GM12878 (cell line): ENCODE results near the gene TFCP2L1. TPM values are rescaled to one million over a fixed set of nuclear protein-coding genes. Genes with fewer than 3 reads are reported as not detected.

Experiments used
- ATAC-seq: fragments of 200-7000 bp; cut with Tn5 transposase; 3 replicates; pipeline ENCODE4 v1.9.1; 2020; ENCODE audit warnings: mild to moderate bottlenecking, moderate library complexity
- BruUV-seq: library from RNA; stranded (reverse); fragments of 400-500 nt; replicated peaks from 2 replicates; lab custom pipeline; 2021; lab: Mats Ljungman, UMichigan
- CTCF ChIA-PET: fragments of 300-600 bp; sonication (Branson Sonifier 250); formaldehyde crosslinking; extraction: SDS; loops from one replicate; lab custom pipeline; 2021; ENCODE audit warnings: inconsistent platforms; lab: Yijun Ruan, JAX
- POLR2A ChIA-PET: fragments of 350-600 bp; formaldehyde crosslinking; extraction: SDS; loops from one replicate; lab custom pipeline; 2021; ENCODE audit warnings: inconsistent platforms; lab: Charles Lee
- RAD21 ChIA-PET: fragments of 300-600 bp; sonication (Branson Sonifier 250); formaldehyde crosslinking; loops from one replicate; lab custom pipeline; 2023; ENCODE audit warnings: antibody characterized with exemption; ENCODE audit not compliant: unreplicated experiment; lab: Charles Lee
- SMC1A ChIA-PET: fragments of 300-600 bp; sonication (Branson Sonifier 250); formaldehyde crosslinking; loops from one replicate; lab custom pipeline; 2023; ENCODE audit not compliant: unreplicated experiment, uncharacterized antibody; lab: Charles Lee
- DNase-seq: peaks from one replicate; pipeline ENCODE4 v3.0.0-alpha.2; 2011; ENCODE audit warnings: low read depth, low spot score
- FAIRE-seq: peaks from 3 replicates; lab custom pipeline; 2011; peaks lifted over from hg19 to GRCh38; lab: Jason Lieb, UNC
- H2AFZ ChIP-seq: 2 replicates; pipeline ENCODE4 v1.6.0; 2011; ENCODE audit warnings: low read depth, low read length, control low read depth; ENCODE audit not compliant: control insufficient read depth
- H3K27ac ChIP-seq: 2 replicates; pipeline ENCODE4 v1.5.1; 2011; ENCODE audit warnings: control low read depth; ENCODE audit not compliant: control insufficient read depth, insufficient read depth
- H3K27me3 ChIP-seq, 2 experiments: replicated peaks in 1 of 2; 2 replicates each; pipeline versions ENCODE4 v1.6.0 to v1.6.1; 2011; ENCODE audit warnings: low read length in 1 of 2; ENCODE audit not compliant: control insufficient read depth in 2 of 2, insufficient read depth in 2 of 2
- H3K36me3 ChIP-seq, 2 experiments: 2 replicates each; pipeline ENCODE4 v1.5.1; 2011; ENCODE audit warnings: low read length in 1 of 2; ENCODE audit not compliant: control insufficient read depth in 2 of 2, insufficient read depth in 2 of 2
- H3K4me1 ChIP-seq: 2 replicates; pipeline ENCODE4 v1.6.1; 2011; ENCODE audit warnings: mild to moderate bottlenecking, low read length, moderate library complexity, mixed read lengths; ENCODE audit not compliant: control insufficient read depth, insufficient read depth
- H3K4me2 ChIP-seq: 2 replicates; pipeline ENCODE4 v1.6.0; 2011; ENCODE audit warnings: control low read depth; ENCODE audit not compliant: control insufficient read depth, insufficient read depth
- H3K4me3 ChIP-seq: fragments of 200-600 bp; sonication (generic); 2 replicates; pipeline ENCODE4 v1.5.1; 2016
- H3K79me2 ChIP-seq: 2 replicates; pipeline ENCODE4 v1.6.0; 2011; ENCODE audit warnings: low read length; ENCODE audit not compliant: control insufficient read depth, insufficient read depth
- H3K9ac ChIP-seq: 2 replicates; pipeline ENCODE4 v1.8.0; 2011; ENCODE audit warnings: low read length, control low read depth, mixed read lengths; ENCODE audit not compliant: control insufficient read depth, insufficient read depth
- H3K9me3 ChIP-seq: replicated peaks from 3 replicates; pipeline ENCODE4 v1.5.1; 2011; ENCODE audit warnings: mild to moderate bottlenecking, low read length; ENCODE audit not compliant: control insufficient read depth, insufficient read depth
- H4K20me1 ChIP-seq: 2 replicates; pipeline ENCODE4 v1.6.0; 2011; ENCODE audit not compliant: control insufficient read depth, insufficient read depth
- MTA3 ChIP-seq: IDR thresholded peaks from 2 replicates; pipeline ENCODE4 v1.6.1; 2012; ENCODE audit warnings: low read length, inconsistent platforms, borderline replicate concordance
- SMC3 ChIP-seq: IDR thresholded peaks from 2 replicates; pipeline ENCODE4 v1.6.1; 2011; ENCODE audit warnings: low read length, improper control_type of control experiment, borderline replicate concordance
- TCF3 ChIP-seq: IDR thresholded peaks from 2 replicates; pipeline ENCODE4 v1.6.1; 2012; ENCODE audit warnings: low read depth, mild to moderate bottlenecking, low read length, borderline replicate concordance; ENCODE audit not compliant: insufficient read depth
- WGBS: methylation state at CpG from one replicate; pipeline ENCODE4 v1.1.6; 2016; ENCODE audit warnings: low lambda C conversion rate; ENCODE audit not compliant: insufficient replicate concordance, insufficient coverage; ENCODE audit errors: missing lambda C conversion rate; 5-methylcytosine and 5-hydroxymethylcytosine counted together
- in situ Hi-C: fragments of 300-500 bp; cut with MboI; formaldehyde crosslinking; loops from 9 replicates; pipeline ENCODE4 v1.14.3; 2018; ENCODE audit warnings: mixed read lengths
- intact Hi-C: fragments of 100-400 bp; cut with micrococcal nuclease; formaldehyde crosslinking; loops from one replicate; pipeline ENCODE4 v1.14.2; 2022; ENCODE audit not compliant: unreplicated experiment
- polyA plus RNA-seq, 11 experiments: library from polyadenylated mRNA; depleted of rRNA in 4 of 11; unstranded in 6 of 11; stranded (reverse) in 5 of 11; fragments of >200 nt; fragmentation: Nextera tagmentation in 4 of 11; fragmentation: Illumina TruSeq in 1 of 11; extraction: Ambion mirVana in 4 of 11; extraction: Trizol in 1 of 11; gene quantifications; 1 replicate in 1 of 11; 2 replicates in 10 of 11; pipeline versions ENCODE4 v1.2.1 to v1.2.3, GENCODE V29; 2011 to 2016; ENCODE audit warnings: inconsistent platforms in 2 of 11, missing spikeins in 2 of 11, low read depth in 1 of 11
- total RNA-seq, 4 experiments: library from RNA; depleted of rRNA in 3 of 4; stranded (reverse); fragments of >200 nt in 3 of 4; fragmentation: Illumina TruSeq in 1 of 4; extraction: Trizol in 1 of 4; gene quantifications; 2 replicates each; pipeline versions ENCODE4 v1.2.1 to v1.2.3, GENCODE V29; 2013 to 2021
- TF ChIP-seq, protein P1 (sequence below): fragments of 450-650 bp; IDR thresholded peaks from 2 replicates; pipeline ENCODE4 v1.6.1; 2017; ENCODE audit warnings: mild to moderate bottlenecking, moderate library complexity
- TF ChIP-seq, protein P2 (sequence below): fragments of 450-650 bp; IDR thresholded peaks from 2 replicates; pipeline ENCODE4 v1.6.1; 2017; ENCODE audit warnings: mild to moderate bottlenecking
- TF ChIP-seq, protein P3 (sequence below): fragments of 450-650 bp; formaldehyde crosslinking; IDR thresholded peaks from 2 replicates; pipeline ENCODE4 v1.4.0; 2020; ENCODE audit warnings: mild to moderate bottlenecking, moderate library complexity

TFCP2L1 gene
- total and polyA plus RNA-seq, 10 of the 15 experiments (the other 5 are each of a cell fraction or from before 2014, with no cell fraction given) = 0.02 to 0.21 (median 0.09) TPM; not detected in 1

DNA sequence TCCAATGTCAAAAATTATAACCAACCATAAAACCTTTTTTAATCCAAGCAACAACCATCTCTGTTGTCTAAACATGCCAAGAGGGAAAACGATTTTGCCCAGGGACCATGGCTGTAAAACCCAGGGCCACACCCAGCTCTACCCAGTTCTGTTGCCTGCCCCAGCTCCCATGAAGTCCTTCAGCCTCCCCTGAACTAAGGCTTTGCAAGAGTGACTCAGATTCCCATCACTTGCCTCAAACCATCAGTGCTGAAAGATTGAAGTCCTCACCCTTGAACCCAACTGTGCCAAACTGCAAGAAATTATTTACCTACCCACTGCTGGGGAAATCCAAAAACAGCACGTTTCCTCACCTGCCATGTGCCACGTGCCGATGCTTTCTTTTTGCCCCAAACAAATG lies 102.5 kb downstream of the TFCP2L1 start (continued):
- TF ChIP-seq, protein P1, sequence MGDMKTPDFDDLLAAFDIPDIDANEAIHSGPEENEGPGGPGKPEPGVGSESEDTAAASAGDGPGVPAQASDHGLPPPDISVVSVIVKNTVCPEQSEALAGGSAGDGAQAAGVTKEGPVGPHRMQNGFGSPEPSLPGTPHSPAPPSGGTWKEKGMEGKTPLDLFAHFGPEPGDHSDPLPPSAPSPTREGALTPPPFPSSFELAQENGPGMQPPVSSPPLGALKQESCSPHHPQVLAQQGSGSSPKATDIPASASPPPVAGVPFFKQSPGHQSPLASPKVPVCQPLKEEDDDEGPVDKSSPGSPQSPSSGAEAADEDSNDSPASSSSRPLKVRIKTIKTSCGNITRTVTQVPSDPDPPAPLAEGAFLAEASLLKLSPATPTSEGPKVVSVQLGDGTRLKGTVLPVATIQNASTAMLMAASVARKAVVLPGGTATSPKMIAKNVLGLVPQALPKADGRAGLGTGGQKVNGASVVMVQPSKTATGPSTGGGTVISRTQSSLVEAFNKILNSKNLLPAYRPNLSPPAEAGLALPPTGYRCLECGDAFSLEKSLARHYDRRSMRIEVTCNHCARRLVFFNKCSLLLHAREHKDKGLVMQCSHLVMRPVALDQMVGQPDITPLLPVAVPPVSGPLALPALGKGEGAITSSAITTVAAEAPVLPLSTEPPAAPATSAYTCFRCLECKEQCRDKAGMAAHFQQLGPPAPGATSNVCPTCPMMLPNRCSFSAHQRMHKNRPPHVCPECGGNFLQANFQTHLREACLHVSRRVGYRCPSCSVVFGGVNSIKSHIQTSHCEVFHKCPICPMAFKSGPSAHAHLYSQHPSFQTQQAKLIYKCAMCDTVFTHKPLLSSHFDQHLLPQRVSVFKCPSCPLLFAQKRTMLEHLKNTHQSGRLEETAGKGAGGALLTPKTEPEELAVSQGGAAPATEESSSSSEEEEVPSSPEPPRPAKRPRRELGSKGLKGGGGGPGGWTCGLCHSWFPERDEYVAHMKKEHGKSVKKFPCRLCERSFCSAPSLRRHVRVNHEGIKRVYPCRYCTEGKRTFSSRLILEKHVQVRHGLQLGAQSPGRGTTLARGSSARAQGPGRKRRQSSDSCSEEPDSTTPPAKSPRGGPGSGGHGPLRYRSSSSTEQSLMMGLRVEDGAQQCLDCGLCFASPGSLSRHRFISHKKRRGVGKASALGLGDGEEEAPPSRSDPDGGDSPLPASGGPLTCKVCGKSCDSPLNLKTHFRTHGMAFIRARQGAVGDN = no peak
- TF ChIP-seq, protein P2, sequence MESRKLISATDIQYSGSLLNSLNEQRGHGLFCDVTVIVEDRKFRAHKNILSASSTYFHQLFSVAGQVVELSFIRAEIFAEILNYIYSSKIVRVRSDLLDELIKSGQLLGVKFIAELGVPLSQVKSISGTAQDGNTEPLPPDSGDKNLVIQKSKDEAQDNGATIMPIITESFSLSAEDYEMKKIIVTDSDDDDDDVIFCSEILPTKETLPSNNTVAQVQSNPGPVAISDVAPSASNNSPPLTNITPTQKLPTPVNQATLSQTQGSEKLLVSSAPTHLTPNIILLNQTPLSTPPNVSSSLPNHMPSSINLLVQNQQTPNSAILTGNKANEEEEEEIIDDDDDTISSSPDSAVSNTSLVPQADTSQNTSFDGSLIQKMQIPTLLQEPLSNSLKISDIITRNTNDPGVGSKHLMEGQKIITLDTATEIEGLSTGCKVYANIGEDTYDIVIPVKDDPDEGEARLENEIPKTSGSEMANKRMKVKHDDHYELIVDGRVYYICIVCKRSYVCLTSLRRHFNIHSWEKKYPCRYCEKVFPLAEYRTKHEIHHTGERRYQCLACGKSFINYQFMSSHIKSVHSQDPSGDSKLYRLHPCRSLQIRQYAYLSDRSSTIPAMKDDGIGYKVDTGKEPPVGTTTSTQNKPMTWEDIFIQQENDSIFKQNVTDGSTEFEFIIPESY = no peak

DNA sequence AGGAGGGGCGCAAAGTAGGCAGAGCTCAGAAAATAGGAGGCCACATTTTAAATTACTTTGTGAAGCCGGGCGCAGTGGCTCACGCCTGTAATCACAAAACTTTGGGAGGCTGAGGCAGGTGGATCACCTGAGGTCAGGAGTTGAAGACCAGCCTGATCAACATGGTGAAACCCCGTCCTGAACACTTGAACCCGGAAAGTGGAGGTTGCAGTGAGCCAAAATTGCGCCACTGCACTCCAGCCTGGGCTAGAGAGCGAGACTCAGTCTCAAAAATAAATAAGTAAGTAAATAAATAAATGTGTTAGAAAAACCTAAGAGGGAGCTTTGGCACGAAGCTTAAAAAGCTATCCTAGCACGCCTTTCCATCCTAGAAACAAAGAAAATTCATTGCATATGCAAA lies 105.5 kb downstream of the TFCP2L1 start:
- ChIA-PET SMC1A (no interaction called here), CTCF (no interaction called here), RAD21 (no interaction called here), POLR2A (no interaction called here)
- intact Hi-C loops (no loop called here), in situ Hi-C loops (no loop called here)
- no peak for DNase-seq
- WGBS = 38% methylated on average over 10 of the region's 10 CpGs
- H3K27ac ChIP-seq = no peak overlapping the region
- no peaks in the 10 kb centered on the region for H4K20me1 ChIP-seq
- FAIRE-seq = no peak
- no peak overlapping the region for H3K4me3 ChIP-seq
- no peak for ATAC-seq
- H3K4me1 ChIP-seq = no peaks in the 10 kb centered on the region
- H3K9me3 ChIP-seq = no peaks in the 10 kb centered on the region
- H2AFZ ChIP-seq = no peak overlapping the region
- no TSS peak for BruUV-seq
- H3K9ac ChIP-seq = no peak overlapping the region
- no peaks in the 10 kb centered on the region for H3K36me3 ChIP-seq
- H3K79me2 ChIP-seq = no peaks in the 10 kb centered on the region
- H3K27me3 ChIP-seq = peaks cover 0 to 2% of the 10 kb centered on the region in 2 experiments; a peak in 2 of 4 replicates
- H3K4me2 ChIP-seq = no peak overlapping the region
- TF ChIP-seq TCF3 (no peak), SMC3 (no peak), MTA3 (no peak)
- TF ChIP-seq, protein P2 = no peak
- TF ChIP-seq, protein P3, sequence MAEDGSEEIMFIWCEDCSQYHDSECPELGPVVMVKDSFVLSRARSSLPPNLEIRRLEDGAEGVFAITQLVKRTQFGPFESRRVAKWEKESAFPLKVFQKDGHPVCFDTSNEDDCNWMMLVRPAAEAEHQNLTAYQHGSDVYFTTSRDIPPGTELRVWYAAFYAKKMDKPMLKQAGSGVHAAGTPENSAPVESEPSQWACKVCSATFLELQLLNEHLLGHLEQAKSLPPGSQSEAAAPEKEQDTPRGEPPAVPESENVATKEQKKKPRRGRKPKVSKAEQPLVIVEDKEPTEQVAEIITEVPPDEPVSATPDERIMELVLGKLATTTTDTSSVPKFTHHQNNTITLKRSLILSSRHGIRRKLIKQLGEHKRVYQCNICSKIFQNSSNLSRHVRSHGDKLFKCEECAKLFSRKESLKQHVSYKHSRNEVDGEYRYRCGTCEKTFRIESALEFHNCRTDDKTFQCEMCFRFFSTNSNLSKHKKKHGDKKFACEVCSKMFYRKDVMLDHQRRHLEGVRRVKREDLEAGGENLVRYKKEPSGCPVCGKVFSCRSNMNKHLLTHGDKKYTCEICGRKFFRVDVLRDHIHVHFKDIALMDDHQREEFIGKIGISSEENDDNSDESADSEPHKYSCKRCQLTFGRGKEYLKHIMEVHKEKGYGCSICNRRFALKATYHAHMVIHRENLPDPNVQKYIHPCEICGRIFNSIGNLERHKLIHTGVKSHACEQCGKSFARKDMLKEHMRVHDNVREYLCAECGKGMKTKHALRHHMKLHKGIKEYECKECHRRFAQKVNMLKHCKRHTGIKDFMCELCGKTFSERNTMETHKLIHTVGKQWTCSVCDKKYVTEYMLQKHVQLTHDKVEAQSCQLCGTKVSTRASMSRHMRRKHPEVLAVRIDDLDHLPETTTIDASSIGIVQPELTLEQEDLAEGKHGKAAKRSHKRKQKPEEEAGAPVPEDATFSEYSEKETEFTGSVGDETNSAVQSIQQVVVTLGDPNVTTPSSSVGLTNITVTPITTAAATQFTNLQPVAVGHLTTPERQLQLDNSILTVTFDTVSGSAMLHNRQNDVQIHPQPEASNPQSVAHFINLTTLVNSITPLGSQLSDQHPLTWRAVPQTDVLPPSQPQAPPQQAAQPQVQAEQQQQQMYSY = no peak
